ENCODE data around the gene LRRC4B.

Gene LRRC4B

GRCh38 chr19:50485284-50485955 is 82.8 kb downstream of the LRRC4B start:
- no peak for DNase-seq (ENCODE audit: low spot score)

GRCh38 chr19:50482916-50483315 is 85.3 kb downstream of the LRRC4B start:
- in situ Hi-C loops (cut with MboI; ENCODE audit: low pct_unique_long_range_greater_than_20kb, low sequenced_read_pairs, unreplicated experiment), result no loop called here
- no peak for DNase-seq (ENCODE audit: low spot score)
- TF ChIP-seq, protein P1, sequence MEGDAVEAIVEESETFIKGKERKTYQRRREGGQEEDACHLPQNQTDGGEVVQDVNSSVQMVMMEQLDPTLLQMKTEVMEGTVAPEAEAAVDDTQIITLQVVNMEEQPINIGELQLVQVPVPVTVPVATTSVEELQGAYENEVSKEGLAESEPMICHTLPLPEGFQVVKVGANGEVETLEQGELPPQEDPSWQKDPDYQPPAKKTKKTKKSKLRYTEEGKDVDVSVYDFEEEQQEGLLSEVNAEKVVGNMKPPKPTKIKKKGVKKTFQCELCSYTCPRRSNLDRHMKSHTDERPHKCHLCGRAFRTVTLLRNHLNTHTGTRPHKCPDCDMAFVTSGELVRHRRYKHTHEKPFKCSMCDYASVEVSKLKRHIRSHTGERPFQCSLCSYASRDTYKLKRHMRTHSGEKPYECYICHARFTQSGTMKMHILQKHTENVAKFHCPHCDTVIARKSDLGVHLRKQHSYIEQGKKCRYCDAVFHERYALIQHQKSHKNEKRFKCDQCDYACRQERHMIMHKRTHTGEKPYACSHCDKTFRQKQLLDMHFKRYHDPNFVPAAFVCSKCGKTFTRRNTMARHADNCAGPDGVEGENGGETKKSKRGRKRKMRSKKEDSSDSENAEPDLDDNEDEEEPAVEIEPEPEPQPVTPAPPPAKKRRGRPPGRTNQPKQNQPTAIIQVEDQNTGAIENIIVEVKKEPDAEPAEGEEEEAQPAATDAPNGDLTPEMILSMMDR (IDR thresholded peaks at IDR 0.05; ENCODE audit: extremely low read depth, insufficient read depth, missing control alignments), result no peak

More at GRCh38 chr19:50485284-50485955, 82.8 kb downstream of the LRRC4B start:
- in situ Hi-C loops (cut with MboI; ENCODE audit: low pct_unique_long_range_greater_than_20kb, low sequenced_read_pairs, unreplicated experiment), result no loop called here
- TF ChIP-seq, protein P1 (IDR thresholded peaks at IDR 0.05; ENCODE audit: extremely low read depth, insufficient read depth, missing control alignments), result no peak

- in situ Hi-C loops (cut with MboI; ENCODE audit: low pct_unique_long_range_greater_than_20kb, low sequenced_read_pairs, unreplicated experiment), result no loop called here
- no peak for DNase-seq (ENCODE audit: low spot score)
- TF ChIP-seq, protein P1 (IDR thresholded peaks at IDR 0.05; ENCODE audit: extremely low read depth, insufficient read depth, missing control alignments), result no peak
Observed at GRCh38 chr19:50482271-50482855, 85.9 kb downstream of the LRRC4B start.

GRCh38 chr19:50481351-50482149 is 86.7 kb downstream of the LRRC4B start:
- in situ Hi-C loops (cut with MboI; ENCODE audit: low pct_unique_long_range_greater_than_20kb, low sequenced_read_pairs, unreplicated experiment), result no loop called here
- DNase-seq (ENCODE audit: low spot score), result no peak
- TF ChIP-seq, protein P1 (IDR thresholded peaks at IDR 0.05; ENCODE audit: extremely low read depth, insufficient read depth, missing control alignments), result no peak

DNA sequence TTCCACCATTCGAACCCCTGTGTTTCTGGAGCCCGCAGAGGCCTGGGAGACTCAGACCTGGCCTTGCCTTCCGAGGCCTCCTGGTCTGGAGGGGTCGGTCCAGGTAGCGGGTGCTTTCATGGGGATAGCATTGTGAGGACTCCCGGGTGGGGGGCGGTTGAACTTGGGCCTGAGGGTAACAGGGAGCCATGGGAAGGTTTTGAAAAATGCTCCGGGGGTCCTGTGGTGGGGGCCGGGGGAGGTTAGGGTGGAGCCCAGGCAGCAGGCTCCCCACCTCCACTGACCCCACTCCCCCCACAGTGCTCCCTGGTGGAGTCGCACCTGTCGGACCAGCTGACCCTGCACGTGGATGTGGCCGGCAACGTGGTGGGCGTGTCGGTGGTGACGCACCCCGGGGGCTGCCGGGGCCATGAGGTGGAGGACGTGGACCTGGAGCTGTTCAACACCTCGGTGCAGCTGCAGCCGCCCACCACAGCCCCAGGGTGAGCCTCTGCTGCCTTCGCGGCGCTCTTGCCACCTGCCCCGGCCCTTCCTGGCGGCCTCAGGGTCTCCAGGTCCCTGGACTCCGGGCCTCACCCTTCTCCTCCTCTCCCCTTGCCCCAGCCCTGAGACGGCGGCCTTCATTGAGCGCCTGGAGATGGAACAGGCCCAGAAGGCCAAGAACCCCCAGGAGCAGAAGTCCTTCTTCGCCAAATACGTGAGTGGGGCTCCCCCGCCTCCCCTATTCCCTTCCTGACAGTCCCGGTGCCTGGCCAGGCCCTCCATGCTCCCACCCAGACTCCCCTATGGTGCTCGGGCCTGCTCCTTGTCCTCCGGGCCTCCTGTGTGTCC is 87.7 kb downstream of the LRRC4B start:
- TF ChIP-seq, protein P1 (IDR thresholded peaks at IDR 0.05; ENCODE audit: extremely low read depth, insufficient read depth, missing control alignments), result no peak
- DNase-seq (ENCODE audit: low spot score), result no peak
- in situ Hi-C loops (cut with MboI; ENCODE audit: low pct_unique_long_range_greater_than_20kb, low sequenced_read_pairs, unreplicated experiment), result no loop called here

- TF ChIP-seq, protein P1 (IDR thresholded peaks at IDR 0.05; ENCODE audit: extremely low read depth, insufficient read depth, missing control alignments), result no peak
- no peak for DNase-seq (ENCODE audit: low spot score)
- in situ Hi-C loops (cut with MboI; ENCODE audit: low pct_unique_long_range_greater_than_20kb, low sequenced_read_pairs, unreplicated experiment), result no loop called here
Observed at GRCh38 chr19:50479761-50480251, 88.4 kb downstream of the LRRC4B start.

Measured in GM13977 (cell line).